NCI-H526 treated with DMSO at 0.1 percent for 48 hours (cell line): ENCODE measurements around the gene LRCOL1.
A peak's percentile ranks its signal among the peaks of the same experiment; 100 is the strongest.

ENCODE experiments used
- DNase-seq: peaks from one replicate; lab custom pipeline; 2025; lab: John Stamatoyannopoulos, UW

Gene LRCOL1

DNA sequence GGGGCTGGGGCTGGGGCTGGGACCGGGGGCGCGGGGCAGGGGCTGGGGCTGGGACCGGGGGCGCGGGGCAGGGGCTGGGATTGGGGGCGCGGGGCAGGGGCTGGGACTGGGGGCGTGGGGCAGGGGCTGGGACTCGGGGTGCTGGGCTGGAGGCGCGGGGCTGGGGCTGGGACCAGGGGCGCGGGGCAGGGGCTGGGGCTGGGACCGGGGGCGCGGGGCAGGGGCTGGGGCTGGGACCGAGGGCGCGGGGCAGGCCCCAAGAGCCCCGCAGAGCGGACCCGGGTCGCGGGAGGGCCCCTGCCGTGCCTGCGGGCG is 8.6 kb upstream of the LRCOL1 start:
- DNase-seq, result no peak

DNA sequence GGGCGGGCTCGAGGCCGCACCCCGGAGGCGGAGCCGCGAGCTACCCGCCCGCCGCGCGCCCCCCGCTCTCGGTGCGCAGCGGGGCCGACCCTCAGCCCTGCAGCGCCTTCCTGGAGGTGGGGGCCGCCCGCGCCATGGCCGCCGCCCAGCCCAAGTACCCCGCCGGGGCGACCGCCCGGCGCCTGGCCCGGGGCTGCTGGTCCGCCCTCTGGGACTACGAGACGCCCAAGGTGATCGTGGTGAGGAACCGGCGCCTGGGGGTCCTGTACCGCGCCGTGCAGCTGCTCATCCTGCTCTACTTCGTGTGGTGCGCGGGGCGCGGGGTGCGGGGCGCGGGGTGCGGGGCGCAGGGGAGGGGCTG is 8.3 kb upstream of the LRCOL1 start, which contains the start of gene P2RX2:
P2RX2 (plus strand) TSS at position 94 of the 361 bp plus-strand sequence; CDS start at position 135, 41 bp downstream.
- no peak for DNase-seq

DNA sequence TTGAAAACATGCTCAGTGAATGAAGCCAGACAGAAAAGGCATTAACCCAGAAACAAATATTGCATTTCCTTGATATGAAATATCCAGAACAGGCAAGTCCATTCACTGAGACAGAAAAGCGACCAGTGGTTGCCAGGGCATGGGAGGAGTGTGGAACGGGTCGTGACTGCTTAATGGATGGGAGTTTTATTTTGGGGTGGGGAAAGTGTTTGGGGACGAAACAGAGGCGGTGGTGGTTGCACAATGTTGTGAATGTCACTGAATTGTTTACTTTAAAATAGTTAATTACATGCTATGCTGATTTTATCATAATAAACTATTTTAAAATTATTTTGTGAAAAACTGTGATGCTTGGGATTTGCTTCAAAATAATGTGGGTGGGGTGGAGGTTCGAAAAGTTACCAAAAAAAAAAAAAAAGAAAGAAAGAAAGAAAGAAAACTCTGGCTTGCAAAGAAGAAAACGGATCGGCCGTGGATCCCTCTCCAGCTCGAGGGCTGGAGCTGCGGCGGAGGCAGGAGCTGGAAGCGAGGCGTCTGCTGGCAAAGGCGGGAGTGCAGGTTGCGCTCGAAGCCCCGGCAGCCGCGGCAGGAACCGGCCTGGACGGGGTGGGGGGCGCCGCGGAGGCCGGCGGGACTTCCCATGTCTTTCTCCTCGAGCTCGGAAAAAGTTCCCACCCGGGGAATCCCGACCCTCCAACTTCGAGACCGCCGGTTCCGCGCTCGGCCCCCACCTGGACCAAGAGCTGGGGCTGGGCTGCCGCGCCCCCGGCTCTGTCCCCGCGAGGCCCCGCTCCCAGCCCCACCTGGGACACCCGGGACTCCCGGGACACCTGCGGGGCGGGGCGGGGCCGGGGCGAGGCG is 7.7 kb upstream of the LRCOL1 start:
- DNase-seq, result peak; percentile 25

DNA sequence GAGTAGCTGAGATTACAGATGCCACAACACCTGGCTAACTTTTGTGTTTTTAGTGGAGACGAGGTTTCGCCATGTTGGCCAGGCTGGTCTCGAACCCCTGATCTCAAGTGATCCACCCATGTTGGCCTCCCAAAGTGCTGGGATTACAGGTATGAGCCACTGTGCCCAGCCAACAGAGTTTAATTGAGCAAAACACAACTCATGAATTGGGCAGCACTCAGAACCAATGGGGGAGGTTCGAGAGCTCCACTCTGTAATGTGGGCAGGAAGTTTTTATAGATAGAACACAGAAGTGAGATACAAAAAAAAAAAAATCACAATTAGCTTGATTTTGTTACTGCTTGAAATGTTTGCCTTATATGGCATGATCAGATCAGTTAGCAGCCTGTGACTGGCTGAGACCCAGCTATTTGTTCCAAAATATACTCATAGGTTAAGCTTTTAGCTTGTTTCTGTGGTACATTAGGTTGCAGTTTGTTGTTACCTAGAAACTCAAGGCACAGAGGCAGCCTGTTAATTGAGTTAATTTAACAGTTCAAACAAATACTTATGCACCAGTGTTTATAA is 6.8 kb upstream of the LRCOL1 start:
- DNase-seq, result no peak

DNA sequence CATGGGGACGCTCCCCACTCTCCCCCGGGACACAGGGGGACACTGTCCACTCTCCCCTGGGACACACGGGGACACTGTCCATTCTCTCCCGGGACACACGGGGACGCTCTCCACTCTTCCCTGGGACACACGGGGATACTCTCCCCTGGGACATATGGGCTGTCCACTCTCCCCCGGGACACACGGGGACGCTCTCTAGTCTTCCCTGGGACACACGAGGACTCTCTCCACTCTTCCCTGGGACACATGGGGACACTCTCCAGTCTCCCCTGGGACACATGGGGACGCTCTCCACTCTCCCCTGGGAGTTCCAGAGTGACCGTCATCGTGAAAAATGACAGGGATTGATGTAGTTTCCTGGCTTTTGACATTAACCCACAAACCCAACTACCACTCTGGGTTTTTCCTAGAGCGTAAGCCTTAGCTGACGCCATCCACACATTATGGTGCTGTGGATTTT is 5.2 kb upstream of the LRCOL1 start:
- no peak for DNase-seq

DNA sequence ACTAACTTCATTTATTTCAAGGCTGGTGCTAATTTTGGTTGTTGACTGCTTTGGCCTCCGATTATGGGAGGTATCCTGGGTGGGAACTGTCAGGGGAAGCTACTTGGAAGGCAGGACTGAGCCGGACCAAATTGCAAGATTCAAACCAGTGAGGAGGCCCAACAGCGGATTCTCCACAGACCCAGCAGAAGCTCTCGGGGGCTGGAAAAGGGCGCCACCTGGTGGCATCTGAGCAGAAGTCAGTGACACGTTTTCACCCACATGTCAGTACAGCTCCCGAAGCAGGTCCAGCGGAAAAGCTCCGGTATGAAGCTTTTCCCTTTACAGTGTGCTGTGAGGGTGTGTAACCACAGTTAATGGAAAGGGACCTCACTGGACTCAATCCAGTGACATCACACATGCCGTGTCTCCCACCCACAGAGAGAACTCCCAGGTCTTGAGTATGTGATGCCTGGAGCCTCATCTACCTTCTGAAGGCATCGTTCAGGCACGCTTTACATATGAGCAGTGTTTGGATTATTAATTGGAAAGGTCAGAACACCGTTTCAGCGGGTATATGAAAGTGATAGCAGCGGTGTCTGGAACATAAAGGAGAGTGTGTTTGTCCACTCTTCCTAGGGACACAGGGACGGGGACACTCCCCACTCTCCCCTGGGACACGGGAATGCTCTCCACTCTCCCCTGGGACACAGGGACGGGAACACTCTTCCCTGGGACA is 4.6 kb upstream of the LRCOL1 start:
- DNase-seq, result peak; percentile 87

DNA sequence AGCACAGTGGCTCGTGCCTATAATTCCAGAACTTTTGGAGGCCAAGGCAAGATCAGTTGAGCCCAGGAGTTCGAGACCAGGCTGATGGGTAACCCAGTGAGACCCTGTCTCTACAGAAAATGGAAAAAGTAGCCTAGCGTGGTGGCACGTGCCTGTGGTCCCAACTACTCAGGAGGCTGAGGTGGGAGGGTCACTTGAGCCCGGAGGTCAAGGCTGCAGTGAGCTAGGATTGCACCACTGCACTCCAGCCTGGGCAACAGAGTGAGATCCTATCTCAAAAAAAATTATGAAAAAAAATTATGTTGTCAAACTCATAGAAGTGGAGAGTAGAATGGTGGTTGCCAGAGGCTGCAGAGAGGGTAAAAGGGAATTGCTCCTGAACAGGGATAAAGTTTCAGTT is 3.6 kb upstream of the LRCOL1 start:
- peak; percentile 79 for DNase-seq

DNA sequence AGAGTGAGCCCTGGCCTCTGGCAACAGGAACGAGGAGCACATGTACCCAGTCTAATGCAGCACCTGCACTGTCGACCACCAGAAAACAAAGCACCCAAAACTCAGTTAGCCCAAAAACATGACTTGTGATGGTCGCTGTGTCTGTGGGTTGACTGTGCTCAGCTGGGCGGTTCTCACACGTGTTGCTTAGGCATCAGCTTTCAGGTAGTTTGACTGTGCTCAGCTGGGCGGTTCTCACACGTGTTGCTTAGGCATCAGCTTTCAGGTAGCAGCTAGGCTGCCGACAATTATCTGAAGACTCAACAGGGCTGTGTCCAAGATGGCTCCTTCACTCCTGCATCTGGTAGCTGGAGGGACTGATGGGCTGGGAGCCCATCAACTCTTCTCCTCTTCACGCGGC is 1.2 kb upstream of the LRCOL1 start:
- DNase-seq, result no peak

DNA sequence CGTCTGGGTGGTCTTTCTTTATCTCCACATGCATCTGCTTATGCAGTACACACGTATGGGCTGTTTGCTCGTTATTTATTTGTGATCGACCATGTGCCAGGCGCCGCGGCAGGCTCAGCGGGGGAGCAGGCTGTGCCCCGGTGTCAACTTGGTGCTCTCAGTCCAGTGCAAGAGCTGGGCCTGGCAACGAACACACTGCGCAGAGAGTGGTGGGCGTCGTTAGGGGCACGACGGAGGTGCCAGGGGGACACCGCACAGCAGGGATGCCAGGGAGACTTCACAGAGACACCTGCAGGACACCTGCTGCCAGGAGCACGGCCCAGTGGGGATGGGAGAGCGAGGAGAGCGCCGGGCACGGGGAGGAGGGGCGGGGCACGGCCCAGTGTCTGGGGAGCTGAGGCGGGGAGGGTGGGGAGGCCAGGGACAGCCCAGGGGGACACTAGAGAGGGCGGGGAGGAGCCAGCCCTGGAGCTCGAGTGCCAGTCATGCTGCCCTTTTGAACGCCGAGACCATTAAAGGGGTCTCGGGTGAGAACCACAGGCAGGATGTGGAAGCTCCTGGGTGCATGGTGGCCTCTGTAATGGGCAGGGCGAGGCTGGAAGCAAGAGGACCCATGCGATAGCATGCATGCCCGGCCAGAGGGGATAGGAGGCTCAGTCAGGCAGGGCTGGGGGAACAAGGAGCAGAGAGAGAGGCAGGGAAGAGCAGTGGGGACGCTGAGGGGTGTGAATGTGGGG is 652 bp upstream of the LRCOL1 start:
- DNase-seq, result no peak

DNA sequence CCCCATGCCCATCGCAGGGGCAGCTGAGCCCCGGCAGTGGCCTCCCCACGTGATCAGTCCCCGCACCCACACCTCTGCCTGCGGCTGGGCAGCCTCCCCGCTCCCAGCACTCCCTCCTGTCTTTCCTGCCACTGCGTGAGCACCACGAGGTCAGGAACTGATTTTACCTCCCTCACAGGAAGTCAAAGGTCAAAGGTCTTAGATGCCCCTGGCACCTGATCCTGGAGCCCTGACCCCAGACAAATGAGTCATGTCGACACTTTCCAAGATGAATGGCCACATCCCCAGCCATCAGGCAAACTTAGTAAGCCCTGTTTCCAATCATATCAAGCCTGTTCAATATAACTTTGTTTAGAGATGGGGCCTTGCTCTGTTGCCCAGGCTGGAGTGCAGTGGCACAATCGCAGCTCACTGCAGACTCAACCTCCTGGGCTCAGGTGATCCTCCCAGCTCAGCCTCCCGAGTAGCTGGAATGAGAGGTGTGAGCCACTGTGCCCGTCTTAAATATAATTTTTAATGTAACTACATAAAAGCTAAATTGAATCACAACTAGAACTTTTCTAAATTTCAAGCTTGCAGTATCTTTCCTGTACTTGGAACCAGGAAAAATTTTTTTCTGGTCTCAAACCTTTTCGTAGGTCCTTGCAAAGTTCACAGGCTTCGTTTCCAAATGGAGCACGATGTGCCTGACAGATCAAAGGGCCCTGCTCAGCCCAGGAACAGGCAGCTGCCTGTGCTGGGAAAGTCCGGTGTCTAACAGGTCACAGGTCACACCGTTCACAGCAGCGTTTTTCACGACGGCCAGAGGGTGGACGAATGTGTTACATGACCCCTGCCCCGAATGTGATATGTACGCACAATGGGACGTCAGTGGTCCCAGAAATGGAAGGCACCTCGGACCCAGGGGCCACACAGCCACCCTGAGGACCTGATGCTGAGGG is 1.9 kb downstream of the LRCOL1 start:
- DNase-seq, result no peak

DNA sequence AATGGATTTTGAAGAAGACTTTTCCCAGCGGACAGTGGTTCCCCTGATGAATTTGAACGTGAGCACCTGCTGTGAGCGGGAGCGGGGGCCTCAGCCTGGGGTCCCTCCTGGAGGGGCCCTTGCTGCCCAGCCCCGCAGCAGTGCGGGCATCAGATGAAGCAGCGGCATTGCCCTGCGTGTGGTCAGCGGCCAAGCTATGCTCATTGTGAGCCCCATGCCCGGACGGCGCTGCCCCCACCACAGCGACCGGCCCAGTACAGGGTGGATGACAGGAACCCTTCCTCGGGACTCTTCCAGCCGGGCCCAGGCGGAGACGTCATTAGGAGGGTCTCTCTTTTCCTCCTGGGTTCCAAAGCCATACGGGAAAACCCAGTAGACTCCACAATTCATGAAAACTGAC is 3.5 kb downstream of the LRCOL1 start:
- DNase-seq, result no peak

DNA sequence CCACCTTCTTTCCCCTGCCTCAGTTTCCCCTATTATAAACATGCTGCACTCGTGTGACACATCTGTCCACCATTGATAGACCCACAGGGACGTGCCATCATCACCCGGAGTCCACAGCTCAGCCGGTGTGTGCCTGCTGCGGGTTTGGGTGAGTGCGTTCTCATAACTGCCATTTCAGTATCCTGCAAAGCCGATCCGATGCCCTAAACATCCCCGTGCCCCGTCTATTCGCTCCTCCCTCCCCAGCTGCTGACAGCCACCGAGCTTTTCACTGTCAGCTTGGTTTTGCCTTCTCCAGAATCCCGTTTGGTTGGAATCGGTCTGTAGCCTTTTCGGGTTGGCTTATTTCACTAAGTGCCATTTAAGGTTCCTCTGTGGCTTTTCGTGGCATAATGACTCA is 3.9 kb downstream of the LRCOL1 start:
- DNase-seq, result no peak

DNA sequence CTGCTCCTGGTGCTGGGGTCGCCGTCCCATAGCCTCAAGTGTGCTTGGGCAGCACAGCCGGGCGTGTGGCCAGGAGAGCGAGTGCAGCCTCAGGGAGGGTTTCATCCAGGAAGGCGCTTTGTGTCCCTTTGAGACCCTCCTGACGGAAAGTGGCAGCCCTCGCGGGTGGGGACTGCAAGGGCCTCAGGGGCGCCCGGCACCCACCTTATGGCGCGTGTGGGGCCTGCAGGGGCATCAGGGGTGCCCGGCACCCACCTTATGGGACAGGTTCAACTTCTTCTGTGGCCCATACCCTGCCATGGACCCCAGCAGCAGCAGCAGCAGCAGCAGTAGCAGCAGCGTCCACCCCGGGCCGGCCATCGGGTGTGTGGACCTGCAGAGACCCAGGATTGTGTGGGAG is 4.5 kb downstream of the LRCOL1 start:
- DNase-seq, result no peak

DNA sequence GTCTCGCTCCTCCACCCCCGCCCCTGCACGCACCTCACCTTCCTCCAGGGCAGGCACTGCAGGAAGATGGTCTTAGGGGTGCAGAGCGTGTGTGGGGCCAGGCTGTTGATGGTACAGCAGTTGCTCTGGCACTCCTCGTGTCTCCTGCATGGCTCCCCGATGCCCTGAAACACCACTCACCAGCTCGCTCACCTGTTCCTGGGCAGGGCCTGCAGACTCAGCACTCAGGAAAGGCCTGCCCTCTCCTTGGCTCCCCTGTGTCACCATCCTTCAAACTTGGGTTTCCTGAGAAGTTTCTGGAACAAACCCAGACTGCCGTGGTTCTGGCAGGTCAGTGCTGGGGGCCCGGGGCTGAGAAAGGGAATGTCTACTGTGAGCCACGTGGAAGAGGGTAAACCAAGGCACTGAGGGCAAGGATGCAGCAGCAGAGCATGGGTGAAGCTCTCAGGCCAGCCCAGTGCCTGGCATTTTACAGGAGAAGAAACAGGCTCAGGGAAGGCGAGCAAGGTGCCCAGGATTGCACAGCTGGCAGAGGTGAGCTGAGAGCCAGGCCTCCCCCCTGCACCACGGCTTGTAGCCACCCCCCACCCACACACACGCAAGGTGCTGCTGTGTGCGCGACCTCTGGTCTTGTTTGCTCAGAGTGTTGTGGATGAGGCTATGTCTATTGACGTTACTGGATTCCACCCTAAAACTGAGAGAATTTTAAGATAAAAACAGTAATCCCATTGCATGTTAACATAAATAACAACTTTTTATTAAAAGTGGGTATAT is 5.5 kb downstream of the LRCOL1 start:
- no peak for DNase-seq

DNA sequence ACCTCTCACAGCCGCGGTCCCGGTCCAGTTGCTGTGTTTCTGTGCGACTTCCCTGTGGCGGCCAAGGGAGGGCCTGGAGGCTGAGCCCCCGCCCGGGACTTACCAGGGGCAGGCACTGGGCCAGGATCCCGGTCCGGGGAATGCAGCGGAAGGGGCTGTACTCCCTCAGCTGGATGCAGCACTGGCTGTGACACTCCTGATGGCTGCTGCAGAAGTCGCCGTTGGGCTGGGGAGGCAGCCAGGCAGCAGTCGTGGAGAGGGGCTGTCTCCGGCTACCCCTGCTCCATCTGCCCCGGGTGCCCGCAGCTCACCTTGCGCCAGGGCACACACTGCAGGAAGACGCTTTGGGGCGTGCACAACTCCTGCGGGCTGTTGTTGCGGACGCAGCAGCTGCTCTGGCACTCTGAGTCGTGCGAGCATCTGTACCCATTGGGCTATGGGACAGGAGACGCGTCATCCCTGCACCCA is 6.2 kb downstream of the LRCOL1 start:
- DNase-seq, result no peak

DNA sequence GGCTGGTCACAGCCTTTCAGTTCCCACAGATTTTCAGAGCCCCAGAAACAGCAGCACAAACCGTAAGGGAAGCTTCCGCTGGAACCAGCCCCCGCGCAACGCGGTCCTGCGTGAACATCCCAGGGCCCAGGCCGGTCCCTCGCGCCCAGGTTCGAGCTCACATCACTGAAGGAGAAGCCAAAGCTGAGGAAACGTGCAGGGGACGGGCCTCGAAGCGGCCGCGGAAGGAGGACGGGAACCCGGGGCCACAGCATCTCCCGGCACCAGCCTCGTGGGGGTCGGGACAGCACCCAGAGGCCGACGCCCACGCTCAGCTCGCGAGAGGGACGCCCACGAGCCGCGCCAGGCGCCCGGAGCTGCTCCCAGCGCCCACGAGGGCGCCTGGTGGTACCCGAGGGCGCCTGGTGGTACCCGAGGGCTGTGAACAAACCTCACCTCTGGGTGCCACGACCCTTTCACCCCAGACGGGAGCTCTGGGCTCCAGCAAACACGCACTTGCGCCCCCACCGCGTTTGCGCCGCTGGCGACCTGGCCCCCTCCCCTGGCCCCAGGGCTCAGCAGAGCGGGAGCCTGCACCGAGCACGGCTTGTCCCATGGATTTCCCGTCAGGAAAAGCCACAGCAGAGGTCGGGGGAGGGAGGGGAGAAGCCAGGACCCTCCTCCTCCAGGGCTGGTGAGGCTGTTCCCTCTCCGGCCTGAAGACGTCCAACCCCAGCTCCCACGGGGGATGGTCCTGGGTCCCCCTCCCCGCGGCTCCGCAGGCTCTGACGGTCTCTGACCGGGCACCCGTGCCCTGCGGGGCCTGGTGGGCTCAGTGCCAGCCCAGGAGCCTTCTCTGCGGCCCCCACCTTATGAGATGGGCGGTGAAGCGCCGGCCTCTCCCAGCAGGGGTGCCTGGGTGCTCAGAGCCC is 6.9 kb downstream of the LRCOL1 start:
- DNase-seq, result no peak

DNA sequence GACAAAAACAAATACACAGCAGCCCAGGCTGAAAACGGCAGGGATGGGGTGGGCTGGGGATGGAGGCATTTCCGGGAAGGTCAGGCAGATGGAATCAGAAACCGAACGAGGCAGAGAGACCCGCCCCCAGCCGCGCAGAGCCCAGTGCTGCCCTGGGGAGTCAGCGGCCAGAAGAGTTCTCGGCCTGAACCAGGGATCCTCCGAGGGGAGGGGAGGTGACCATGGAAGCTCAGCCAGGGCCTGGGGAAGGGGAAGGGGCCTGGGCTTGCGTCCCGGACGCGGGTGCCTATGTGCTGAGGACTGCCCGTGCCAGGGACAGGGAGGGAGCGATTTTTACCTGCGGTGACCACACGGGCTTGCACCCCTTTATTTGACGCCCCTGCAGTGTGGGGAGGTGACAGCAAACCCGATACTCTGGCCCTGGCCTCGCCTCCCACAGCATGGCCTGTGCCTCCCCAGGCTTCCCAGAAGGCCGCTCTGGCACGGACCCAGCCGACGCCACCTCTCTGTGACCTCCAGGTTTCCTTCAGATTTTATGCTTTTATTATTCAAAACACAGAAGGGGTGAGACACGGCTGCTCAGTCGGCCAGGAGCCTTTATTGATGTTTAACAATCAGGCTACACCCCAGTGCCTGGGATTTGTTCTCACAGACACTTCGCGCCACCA is 7.7 kb downstream of the LRCOL1 start:
- peak; percentile 27 for DNase-seq

DNA sequence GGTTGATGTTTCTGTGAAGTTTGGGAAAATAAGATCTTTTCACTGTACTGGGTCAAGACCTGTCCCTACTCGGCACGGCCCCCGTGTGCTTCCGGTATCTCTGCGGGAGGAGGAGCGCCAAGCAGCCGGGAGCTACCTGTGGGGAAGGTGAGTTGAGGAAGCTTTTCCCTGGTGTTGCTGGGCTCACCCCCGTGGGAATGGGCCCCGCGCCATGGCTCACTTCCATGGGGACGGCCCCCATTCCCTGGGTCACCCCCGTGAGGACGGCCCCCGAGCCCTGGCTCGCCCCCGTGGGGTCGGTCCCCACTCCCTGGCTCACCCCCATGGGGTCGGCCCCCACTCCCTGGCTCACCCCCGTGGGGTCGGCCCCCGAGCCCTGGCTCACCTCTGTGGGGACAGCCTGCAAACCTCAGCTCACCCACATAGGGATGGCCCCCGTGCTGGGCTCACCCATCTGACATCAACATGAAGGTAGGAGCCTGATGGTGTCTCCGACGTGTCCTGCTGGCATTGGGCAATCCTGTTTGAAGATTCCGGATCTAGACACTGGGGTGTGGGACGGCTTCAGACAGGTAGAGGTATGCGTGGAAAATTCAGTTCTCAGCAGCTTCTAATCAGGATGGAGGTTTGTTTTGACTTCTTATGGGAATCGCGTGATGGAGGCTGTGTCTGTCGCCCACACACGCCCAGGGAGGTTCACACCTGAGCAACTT is 9.1 kb downstream of the LRCOL1 start:
- DNase-seq, result peak; percentile 10
